ENCODE measurements around the gene TMEM151A.

Gene TMEM151A

GRCh38 chr11:66264914-66265313 is 26.8 kb upstream of the TMEM151A start:
- H3K36me3 ChIP-seq (ENCODE audit: control insufficient read depth, insufficient read depth, low read length) = peaks cover 12% of the 10 kb centered on the region
- H3K79me2 ChIP-seq (ENCODE audit: control insufficient read depth, insufficient read depth, low read length) = peaks cover 2% of the 10 kb centered on the region
- H3K27me3 ChIP-seq (ENCODE audit: insufficient read depth, low read length, poor library complexity) = no peaks in the 10 kb centered on the region
- DNase-seq = peak; percentile 72
- no peak overlapping the region for H2BK5ac ChIP-seq (ENCODE audit: low read length)
- H4K5ac ChIP-seq (ENCODE audit: low read length) = no peak overlapping the region
- H3K18ac ChIP-seq (ENCODE audit: low read length) = no peak overlapping the region
- no peak overlapping the region for H3K56ac ChIP-seq (ENCODE audit: low read length)
- peaks cover 4% of the 10 kb centered on the region for H3K79me1 ChIP-seq (ENCODE audit: low read length)
- no peak overlapping the region for H3K27ac ChIP-seq (ENCODE audit: low read depth, low read length)
- H2BK120ac ChIP-seq (ENCODE audit: low read depth, low read length) = no peak overlapping the region
- no peak overlapping the region for H4K8ac ChIP-seq (ENCODE audit: low read depth, low read length)
- H3K23ac ChIP-seq (ENCODE audit: low read length) = no peak overlapping the region
- no peak overlapping the region for H3K4me3 ChIP-seq (ENCODE audit: low read length)
- WGBS (ENCODE audit: extremely low coverage, insufficient coverage, low lambda C conversion rate) = no CpG with 5 or more reads among the region's 12 CpGs
- H3K4ac ChIP-seq (ENCODE audit: low read depth, low read length) = no peak overlapping the region
- H3K4me2 ChIP-seq (ENCODE audit: low read length) = no peak overlapping the region
- no peak overlapping the region for H3K9ac ChIP-seq (ENCODE audit: low read length)
- no peak overlapping the region for H2AK5ac ChIP-seq (ENCODE audit: low read length)
- H2BK15ac ChIP-seq (replicated peaks; ENCODE audit: low read depth) = no peak overlapping the region
- no peaks in the 10 kb centered on the region for H3K4me1 ChIP-seq (ENCODE audit: control insufficient read depth, low read depth, low read length)

DNA sequence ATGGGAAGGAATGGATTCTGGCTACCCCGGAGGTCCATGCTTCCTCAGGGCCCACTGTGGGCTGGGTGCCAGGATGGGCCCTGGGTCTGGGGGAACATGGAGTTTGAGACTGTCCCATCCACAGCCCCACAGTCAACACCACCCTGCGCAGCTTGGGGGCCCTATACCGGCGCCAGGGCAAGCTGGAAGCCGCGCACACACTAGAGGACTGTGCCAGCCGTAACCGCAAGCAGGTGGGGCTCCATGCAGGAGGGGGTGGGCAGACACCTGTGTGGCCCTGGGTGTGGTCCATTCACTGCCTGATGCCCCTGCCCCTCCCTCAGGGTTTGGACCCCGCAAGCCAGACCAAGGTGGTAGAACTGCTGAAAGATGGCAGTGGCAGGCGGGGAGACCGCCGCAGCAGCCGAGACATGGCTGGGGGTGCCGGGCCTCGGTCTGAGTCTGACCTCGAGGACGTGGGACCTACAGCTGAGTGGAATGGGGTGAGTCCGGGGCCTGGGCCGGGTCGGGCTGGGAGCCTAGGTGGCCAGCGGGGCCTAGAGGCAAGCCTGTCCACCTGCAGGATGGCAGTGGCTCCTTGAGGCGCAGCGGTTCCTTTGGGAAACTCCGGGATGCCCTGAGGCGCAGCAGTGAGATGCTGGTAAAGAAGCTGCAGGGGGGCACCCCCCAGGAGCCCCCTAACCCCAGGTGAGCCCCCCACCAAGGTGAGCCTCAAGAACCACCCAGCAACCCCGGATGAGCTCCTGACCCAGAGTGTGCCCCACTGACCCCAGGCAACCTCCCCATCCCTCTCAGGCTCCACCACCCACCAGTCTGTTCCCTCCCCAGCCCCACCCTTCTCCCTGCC is 25.9 kb upstream of the TMEM151A start:
- Histone ChIP-seq H3K4ac (ENCODE audit: low read depth, low read length) (no peak overlapping the region), H2BK5ac (ENCODE audit: low read length) (no peak overlapping the region), H3K56ac (ENCODE audit: low read length) (no peak overlapping the region), H3K79me2 (ENCODE audit: control insufficient read depth, insufficient read depth, low read length) (peaks cover 6% of the 10 kb centered on the region), H3K27me3 (ENCODE audit: insufficient read depth, low read length, poor library complexity) (no peaks in the 10 kb centered on the region), H2AK5ac (ENCODE audit: low read length) (no peak overlapping the region), H3K27ac (ENCODE audit: low read depth, low read length) (no peak overlapping the region), H3K23ac (ENCODE audit: low read length) (no peak overlapping the region), H2BK120ac (ENCODE audit: low read depth, low read length) (no peak overlapping the region), H4K8ac (ENCODE audit: low read depth, low read length) (no peak overlapping the region), H3K4me3 (ENCODE audit: low read length) (no peak overlapping the region), H3K9ac (ENCODE audit: low read length) (no peak overlapping the region), H3K4me1 (ENCODE audit: control insufficient read depth, low read depth, low read length) (no peaks in the 10 kb centered on the region), H3K36me3 (ENCODE audit: control insufficient read depth, insufficient read depth, low read length) (peaks cover 10% of the 10 kb centered on the region), H3K18ac (ENCODE audit: low read length) (no peak overlapping the region), H3K4me2 (ENCODE audit: low read length) (no peak overlapping the region), H3K79me1 (ENCODE audit: low read length) (peaks cover 5% of the 10 kb centered on the region), H2BK15ac (replicated peaks; ENCODE audit: low read depth) (no peak overlapping the region), H4K5ac (ENCODE audit: low read length) (no peak overlapping the region)
- WGBS (ENCODE audit: extremely low coverage, insufficient coverage, low lambda C conversion rate) = no CpG with 5 or more reads among the region's 26 CpGs
- DNase-seq = no peak

- no CpG with 5 or more reads among the region's 20 CpGs for WGBS (ENCODE audit: extremely low coverage, insufficient coverage, low lambda C conversion rate)
- DNase-seq = no peak
- H3K36me3 ChIP-seq (ENCODE audit: control insufficient read depth, insufficient read depth, low read length) = peaks cover 10% of the 10 kb centered on the region
- no peak overlapping the region for H2AK5ac ChIP-seq (ENCODE audit: low read length)
- H2BK15ac ChIP-seq (replicated peaks; ENCODE audit: low read depth) = no peak overlapping the region
- peaks cover 6% of the 10 kb centered on the region for H3K79me2 ChIP-seq (ENCODE audit: control insufficient read depth, insufficient read depth, low read length)
- H3K4me2 ChIP-seq (ENCODE audit: low read length) = no peak overlapping the region
- no peak overlapping the region for H2BK120ac ChIP-seq (ENCODE audit: low read depth, low read length)
- H3K4me3 ChIP-seq (ENCODE audit: low read length) = no peak overlapping the region
- no peak overlapping the region for H3K23ac ChIP-seq (ENCODE audit: low read length)
- no peak overlapping the region for H4K8ac ChIP-seq (ENCODE audit: low read depth, low read length)
- H3K4ac ChIP-seq (ENCODE audit: low read depth, low read length) = no peak overlapping the region
- no peak overlapping the region for H2BK5ac ChIP-seq (ENCODE audit: low read length)
- H3K56ac ChIP-seq (ENCODE audit: low read length) = peak overlapping the region; percentile 42
- peaks cover 6% of the 10 kb centered on the region for H3K79me1 ChIP-seq (ENCODE audit: low read length)
- H4K5ac ChIP-seq (ENCODE audit: low read length) = no peak overlapping the region
- H3K9ac ChIP-seq (ENCODE audit: low read length) = no peak overlapping the region
- H3K27me3 ChIP-seq (ENCODE audit: insufficient read depth, low read length, poor library complexity) = no peaks in the 10 kb centered on the region
- H3K27ac ChIP-seq (ENCODE audit: low read depth, low read length) = no peak overlapping the region
- H3K18ac ChIP-seq (ENCODE audit: low read length) = no peak overlapping the region
- no peaks in the 10 kb centered on the region for H3K4me1 ChIP-seq (ENCODE audit: control insufficient read depth, low read depth, low read length)
Measured at GRCh38 chr11:66266378-66267038, 25.2 kb upstream of the TMEM151A start.

GRCh38 chr11:66267039-66267378 is 24.7 kb upstream of the TMEM151A start:
- no peak overlapping the region for H2BK15ac ChIP-seq (replicated peaks; ENCODE audit: low read depth)
- no peaks in the 10 kb centered on the region for H3K4me1 ChIP-seq (ENCODE audit: control insufficient read depth, low read depth, low read length)
- H3K4ac ChIP-seq (ENCODE audit: low read depth, low read length) = no peak overlapping the region
- no peak overlapping the region for H2BK120ac ChIP-seq (ENCODE audit: low read depth, low read length)
- no peak for DNase-seq
- H3K9ac ChIP-seq (ENCODE audit: low read length) = peak overlapping the region; percentile 22
- peaks cover 6% of the 10 kb centered on the region for H3K79me2 ChIP-seq (ENCODE audit: control insufficient read depth, insufficient read depth, low read length)
- no peak overlapping the region for H3K4me3 ChIP-seq (ENCODE audit: low read length)
- no peak overlapping the region for H2AK5ac ChIP-seq (ENCODE audit: low read length)
- no peak overlapping the region for H3K18ac ChIP-seq (ENCODE audit: low read length)
- H2BK5ac ChIP-seq (ENCODE audit: low read length) = no peak overlapping the region
- peaks cover 6% of the 10 kb centered on the region for H3K79me1 ChIP-seq (ENCODE audit: low read length)
- no CpG with 5 or more reads among the region's 13 CpGs for WGBS (ENCODE audit: extremely low coverage, insufficient coverage, low lambda C conversion rate)
- H3K27ac ChIP-seq (ENCODE audit: low read depth, low read length) = no peak overlapping the region
- H3K56ac ChIP-seq (ENCODE audit: low read length) = peak overlapping the region; percentile 42
- no peak overlapping the region for H4K5ac ChIP-seq (ENCODE audit: low read length)
- no peaks in the 10 kb centered on the region for H3K27me3 ChIP-seq (ENCODE audit: insufficient read depth, low read length, poor library complexity)
- H3K23ac ChIP-seq (ENCODE audit: low read length) = no peak overlapping the region
- H3K4me2 ChIP-seq (ENCODE audit: low read length) = no peak overlapping the region
- H4K8ac ChIP-seq (ENCODE audit: low read depth, low read length) = no peak overlapping the region
- peaks cover 8% of the 10 kb centered on the region for H3K36me3 ChIP-seq (ENCODE audit: control insufficient read depth, insufficient read depth, low read length)

- H2AK5ac ChIP-seq (ENCODE audit: low read length) = no peak overlapping the region
- peak overlapping the region; percentile 74 for H3K4me2 ChIP-seq (ENCODE audit: low read length)
- H2BK5ac ChIP-seq (ENCODE audit: low read length) = no peak overlapping the region
- peak; percentile 92 for DNase-seq
- H3K4me3 ChIP-seq (ENCODE audit: low read length) = peak overlapping the region; percentile 8
- peaks cover 9% of the 10 kb centered on the region for H3K36me3 ChIP-seq (ENCODE audit: control insufficient read depth, insufficient read depth, low read length)
- no CpG with 5 or more reads among the region's 61 CpGs for WGBS (ENCODE audit: extremely low coverage, insufficient coverage, low lambda C conversion rate)
- H4K5ac ChIP-seq (ENCODE audit: low read length) = no peak overlapping the region
- peak overlapping the region; percentile 69 for H3K9ac ChIP-seq (ENCODE audit: low read length)
- no peak overlapping the region for H2BK120ac ChIP-seq (ENCODE audit: low read depth, low read length)
- H3K56ac ChIP-seq (ENCODE audit: low read length) = peak overlapping the region; percentile 73
- H3K4me1 ChIP-seq (ENCODE audit: control insufficient read depth, low read depth, low read length) = no peaks in the 10 kb centered on the region
- H3K79me2 ChIP-seq (ENCODE audit: control insufficient read depth, insufficient read depth, low read length) = peaks cover 6% of the 10 kb centered on the region
- peak overlapping the region; percentile 72 for H3K4ac ChIP-seq (ENCODE audit: low read depth, low read length)
- peaks cover 6% of the 10 kb centered on the region for H3K79me1 ChIP-seq (ENCODE audit: low read length)
- peak overlapping the region; percentile 61 for H3K18ac ChIP-seq (ENCODE audit: low read length)
- H3K27ac ChIP-seq (ENCODE audit: low read depth, low read length) = peak overlapping the region; percentile 42
- H4K8ac ChIP-seq (ENCODE audit: low read depth, low read length) = no peak overlapping the region
- H2BK15ac ChIP-seq (replicated peaks; ENCODE audit: low read depth) = no peak overlapping the region
- no peaks in the 10 kb centered on the region for H3K27me3 ChIP-seq (ENCODE audit: insufficient read depth, low read length, poor library complexity)
- H3K23ac ChIP-seq (ENCODE audit: low read length) = no peak overlapping the region
Measured at GRCh38 chr11:66267379-66268243, 24.1 kb upstream of the TMEM151A start.

All from mesendoderm (in vitro differentiated cells).